ENCODE results near the gene SGMS2. TPM values are rescaled to one million over a fixed set of nuclear protein-coding genes. Genes with fewer than 3 reads are reported as not detected.

Gene SGMS2
- total and polyA plus RNA-seq, 2 of the 13 experiments (the other 11 are each of a cell fraction or from before 2014, with no cell fraction given): 1.2 to 1.7 TPM

- 0 out of 2 replicates have a peak, but pooled peaks have one; percentile 13 for TF ChIP-seq ARID5B (CRISPR knock-in tag; IDR thresholded peaks at IDR 0.05)
- TF ChIP-seq ZBTB38 (CRISPR knock-in tag; IDR thresholded peaks at IDR 0.05): no peak
- peak; percentile 94 for TF ChIP-seq ZNF121 (CRISPR knock-in tag; IDR thresholded peaks at IDR 0.05)
- TF ChIP-seq, protein P1, sequence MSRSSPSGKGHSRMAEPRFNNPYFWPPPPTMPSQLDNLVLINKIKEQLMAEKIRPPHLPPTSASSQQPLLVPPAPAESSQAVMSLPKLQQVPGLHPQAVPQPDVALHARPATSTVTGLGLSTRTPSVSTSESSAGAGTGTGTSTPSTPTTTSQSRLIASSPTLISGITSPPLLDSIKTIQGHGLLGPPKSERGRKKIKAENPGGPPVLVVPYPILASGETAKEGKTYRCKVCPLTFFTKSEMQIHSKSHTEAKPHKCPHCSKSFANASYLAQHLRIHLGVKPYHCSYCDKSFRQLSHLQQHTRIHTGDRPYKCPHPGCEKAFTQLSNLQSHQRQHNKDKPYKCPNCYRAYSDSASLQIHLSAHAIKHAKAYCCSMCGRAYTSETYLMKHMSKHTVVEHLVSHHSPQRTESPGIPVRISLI (CRISPR knock-in tag; IDR thresholded peaks at IDR 0.05; ENCODE audit: borderline replicate concordance): peak; percentile 77; the same call in 1 of the 2 replicates
- peak; percentile 43 for TF ChIP-seq YY1 (IDR thresholded peaks at IDR 0.05; ENCODE audit: insufficient read depth, insufficient replicate concordance, low read depth, low read length)
- TF ChIP-seq, protein P2, sequence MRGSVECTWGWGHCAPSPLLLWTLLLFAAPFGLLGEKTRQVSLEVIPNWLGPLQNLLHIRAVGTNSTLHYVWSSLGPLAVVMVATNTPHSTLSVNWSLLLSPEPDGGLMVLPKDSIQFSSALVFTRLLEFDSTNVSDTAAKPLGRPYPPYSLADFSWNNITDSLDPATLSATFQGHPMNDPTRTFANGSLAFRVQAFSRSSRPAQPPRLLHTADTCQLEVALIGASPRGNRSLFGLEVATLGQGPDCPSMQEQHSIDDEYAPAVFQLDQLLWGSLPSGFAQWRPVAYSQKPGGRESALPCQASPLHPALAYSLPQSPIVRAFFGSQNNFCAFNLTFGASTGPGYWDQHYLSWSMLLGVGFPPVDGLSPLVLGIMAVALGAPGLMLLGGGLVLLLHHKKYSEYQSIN (CRISPR knock-in tag; IDR thresholded peaks at IDR 0.05; ENCODE audit: borderline replicate concordance): no peak
- no peak for TF ChIP-seq CERS6 (CRISPR knock-in tag; IDR thresholded peaks at IDR 0.05)
Observed at GRCh38 chr4:107826421-107826980, 1.8 kb downstream of the SGMS2 start (continued).
